ENCODE results near the gene RSPH1. TPM values are rescaled to one million over a fixed set of nuclear protein-coding genes. Genes with fewer than 3 reads are reported as not detected.

The RSPH1 gene
- total and polyA plus RNA-seq, 7 donors, result 0.08 to 0.29 TPM; not detected in 5

DNA sequence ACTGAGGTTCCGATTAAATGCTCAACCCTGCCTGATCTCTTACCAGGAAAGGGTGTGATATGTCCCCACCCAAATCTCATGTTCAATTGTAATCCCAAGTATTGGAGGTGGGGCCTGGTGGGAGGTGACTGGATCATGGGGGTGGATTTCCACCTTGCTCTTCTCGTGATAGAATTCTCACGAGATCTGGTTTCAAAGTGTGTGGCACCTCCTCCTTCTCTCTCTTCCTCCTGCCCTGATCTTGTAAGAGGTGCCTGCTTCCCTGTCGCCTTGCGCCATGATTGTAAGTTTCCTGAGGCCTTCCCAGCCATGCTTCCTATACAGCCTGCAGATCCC, 34.9 kb downstream of the RSPH1 start:
- Histone ChIP-seq H3K9me3 (no peaks in the 10 kb centered on the region), H3K36me3 (ENCODE audit: insufficient read depth in 1 of 2, low read depth in 1 of 2) (no peaks in the 10 kb centered on the region), H3K27ac (no peak overlapping the region), H3K4me3 (no peak overlapping the region), H3K27me3 (ENCODE audit: insufficient read depth in 3 of 3, low read length in 2 of 3) (no peaks in the 10 kb centered on the region), H3K4me1 (no peaks in the 10 kb centered on the region)
- no peak for DNase-seq
- WGBS, 3 donors, result 71 to 81% (median 72%) methylated on average over 5 of the region's 5 CpGs
- TF ChIP-seq, protein P1, sequence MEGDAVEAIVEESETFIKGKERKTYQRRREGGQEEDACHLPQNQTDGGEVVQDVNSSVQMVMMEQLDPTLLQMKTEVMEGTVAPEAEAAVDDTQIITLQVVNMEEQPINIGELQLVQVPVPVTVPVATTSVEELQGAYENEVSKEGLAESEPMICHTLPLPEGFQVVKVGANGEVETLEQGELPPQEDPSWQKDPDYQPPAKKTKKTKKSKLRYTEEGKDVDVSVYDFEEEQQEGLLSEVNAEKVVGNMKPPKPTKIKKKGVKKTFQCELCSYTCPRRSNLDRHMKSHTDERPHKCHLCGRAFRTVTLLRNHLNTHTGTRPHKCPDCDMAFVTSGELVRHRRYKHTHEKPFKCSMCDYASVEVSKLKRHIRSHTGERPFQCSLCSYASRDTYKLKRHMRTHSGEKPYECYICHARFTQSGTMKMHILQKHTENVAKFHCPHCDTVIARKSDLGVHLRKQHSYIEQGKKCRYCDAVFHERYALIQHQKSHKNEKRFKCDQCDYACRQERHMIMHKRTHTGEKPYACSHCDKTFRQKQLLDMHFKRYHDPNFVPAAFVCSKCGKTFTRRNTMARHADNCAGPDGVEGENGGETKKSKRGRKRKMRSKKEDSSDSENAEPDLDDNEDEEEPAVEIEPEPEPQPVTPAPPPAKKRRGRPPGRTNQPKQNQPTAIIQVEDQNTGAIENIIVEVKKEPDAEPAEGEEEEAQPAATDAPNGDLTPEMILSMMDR (IDR thresholded peaks at IDR 0.05), result no peak
- no peak for ATAC-seq
- intact Hi-C loops (cut with DNase I), result no loop called here

DNA sequence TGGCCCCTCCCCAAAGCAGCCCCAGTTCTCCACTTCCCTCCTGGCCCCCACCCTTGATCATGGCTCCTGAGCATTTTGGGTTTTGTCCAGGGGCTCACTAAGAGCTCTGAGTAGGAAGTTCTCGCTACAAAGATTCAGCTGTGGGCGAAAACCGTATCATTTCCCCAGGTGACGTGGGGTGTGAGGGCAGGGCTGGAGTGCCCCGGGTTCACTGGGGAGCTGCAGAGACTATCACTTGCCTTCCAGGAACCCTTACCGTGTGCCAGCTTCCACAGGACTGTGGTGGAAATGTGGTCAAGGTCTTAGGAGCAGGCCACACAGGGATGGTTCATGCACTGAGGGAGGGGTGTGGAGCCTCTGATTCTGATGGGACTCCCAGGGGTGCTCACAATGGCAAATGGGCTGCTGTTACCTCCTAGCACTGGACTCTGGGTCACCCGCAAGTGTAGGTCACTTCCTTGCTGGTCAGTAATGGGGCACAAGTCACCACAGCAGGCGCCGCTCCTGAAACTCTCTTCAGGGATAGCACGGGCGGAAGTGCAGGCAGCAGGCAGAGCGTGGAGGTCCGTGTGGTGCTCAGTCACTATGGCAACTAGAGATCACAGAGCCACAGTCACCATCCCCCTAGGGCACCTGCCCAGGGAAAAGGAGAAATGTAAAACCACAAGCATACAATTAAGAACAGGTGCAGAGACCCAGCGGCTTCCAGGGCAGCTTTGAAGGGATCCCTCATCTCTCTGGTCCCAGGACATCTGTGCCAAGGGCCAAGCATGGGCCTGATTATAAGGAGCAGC, 35.4 kb downstream of the RSPH1 start:
- Histone ChIP-seq H3K36me3 (ENCODE audit: insufficient read depth in 1 of 2, low read depth in 1 of 2) (no peaks in the 10 kb centered on the region), H3K27ac (no peak overlapping the region), H3K4me3 (no peak overlapping the region), H3K27me3 (ENCODE audit: insufficient read depth in 3 of 3, low read length in 2 of 3) (no peaks in the 10 kb centered on the region), H3K4me1 (no peaks in the 10 kb centered on the region), H3K9me3 (no peaks in the 10 kb centered on the region)
- TF ChIP-seq, protein P1 (IDR thresholded peaks at IDR 0.05), result no peak
- ATAC-seq (no peak), DNase-seq (peak in 1 of 2 donors; percentile 47)
- 63 to 70% (median 65%) methylated on average over 14 of the region's 14 CpGs for WGBS, 3 donors
- intact Hi-C loops (cut with DNase I), result no loop called here

DNA sequence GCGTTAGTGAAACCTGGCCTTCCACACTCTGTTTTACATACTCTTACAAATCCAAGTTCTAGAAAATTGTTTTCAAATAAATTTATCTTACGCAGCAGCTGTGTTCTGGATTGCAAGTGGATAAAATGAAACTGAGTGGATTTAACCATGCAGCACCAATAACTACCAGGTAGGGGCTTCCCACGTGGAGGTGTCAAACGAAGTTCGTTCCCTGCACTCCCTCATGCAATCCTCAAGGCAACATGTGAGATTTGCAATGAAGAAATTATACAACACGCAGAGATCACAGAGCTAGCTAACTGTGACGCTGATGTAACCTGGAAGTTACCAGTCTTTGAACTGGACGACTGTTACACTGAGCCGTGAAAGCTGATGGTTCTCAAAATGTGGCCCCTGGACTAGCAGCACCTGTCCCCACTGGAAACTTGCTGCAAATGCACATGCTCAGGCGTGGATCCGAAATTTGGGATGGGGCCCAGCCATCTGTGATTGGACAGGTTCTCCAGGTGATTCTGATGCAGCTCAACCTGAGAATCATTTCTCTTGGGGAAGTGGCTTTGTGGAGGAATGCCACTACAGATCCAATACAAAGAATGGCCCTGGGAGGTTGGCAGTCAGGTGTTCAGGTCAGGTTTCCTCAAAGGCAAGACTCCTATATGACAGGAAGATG, 36.3 kb downstream of the RSPH1 start:
- DNase-seq (no peak), ATAC-seq (no peak)
- H3K36me3 ChIP-seq (ENCODE audit: insufficient read depth in 1 of 2, low read depth in 1 of 2), result no peaks in the 10 kb centered on the region
- 81 to 85% (median 83%) methylated on average over 11 of the region's 11 CpGs for WGBS, 3 donors
- no peak overlapping the region for H3K4me3 ChIP-seq
- no peaks in the 10 kb centered on the region for H3K9me3 ChIP-seq
- intact Hi-C loops (cut with DNase I), result no loop called here
- no peak overlapping the region for H3K27ac ChIP-seq
- H3K27me3 ChIP-seq (ENCODE audit: insufficient read depth in 3 of 3, low read length in 2 of 3), result no peaks in the 10 kb centered on the region
- TF ChIP-seq, protein P1 (IDR thresholded peaks at IDR 0.05), result no peak
- no peaks in the 10 kb centered on the region for H3K4me1 ChIP-seq

DNA sequence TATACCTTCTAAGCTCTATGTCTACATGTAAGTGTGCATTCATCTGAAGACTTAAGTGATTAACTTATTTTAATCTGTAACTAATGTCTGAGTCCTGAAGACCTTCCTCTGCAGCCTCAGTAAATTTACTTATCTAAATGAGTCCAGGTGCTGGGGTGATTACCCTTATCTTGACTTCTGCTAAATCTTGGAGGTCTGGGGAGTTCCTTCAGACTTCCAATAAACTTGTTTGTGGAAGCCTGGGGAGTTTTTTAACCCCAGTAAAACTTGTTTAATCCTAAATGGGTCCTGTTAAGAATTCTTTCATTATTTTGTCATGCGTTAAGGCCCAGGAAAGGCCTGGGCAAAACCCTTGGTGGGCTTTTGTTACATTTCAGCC, 37.0 kb downstream of the RSPH1 start:
- TF ChIP-seq, protein P1 (IDR thresholded peaks at IDR 0.05), result no peak
- ATAC-seq (no peak), DNase-seq (no peak)
- Histone ChIP-seq H3K4me3 (no peak overlapping the region), H3K27ac (no peak overlapping the region), H3K27me3 (ENCODE audit: insufficient read depth in 3 of 3, low read length in 2 of 3) (peaks cover 0 to 3% (median 0%) of the 10 kb centered on the region in 3 donors), H3K36me3 (ENCODE audit: insufficient read depth in 1 of 2, low read depth in 1 of 2) (no peaks in the 10 kb centered on the region), H3K4me1 (no peaks in the 10 kb centered on the region), H3K9me3 (no peaks in the 10 kb centered on the region)
- intact Hi-C loops (cut with DNase I), result no loop called here
- 85 to 94% (median 93%) methylated on average over 1 of the region's 1 CpG for WGBS, 3 donors
